Thoracic aorta (tissue), 2 donors: Measurements from ENCODE around the gene KRTAP12-4. TPM values are rescaled to one million over a fixed set of nuclear protein-coding genes. Genes with fewer than 3 reads are reported as not detected.

Experiments used
- ATAC-seq: fragments of 150-250 bp; one replicate; pipeline ENCODE4 v1.8.0; 2017; ENCODE audit warnings: low read depth; ENCODE audit not compliant: insufficient number of reproducible peaks, low FRiP score
- DNase-seq: peaks from one replicate; pipeline ENCODE4 v3.0.0-alpha.2; 2020; ENCODE audit warnings: low spot score
- H3K27ac ChIP-seq, 2 donors: fragments of 200-600 bp; sonication (generic); 1 replicate in 1 of 2; 2 replicates in 1 of 2; pipeline ENCODE4 v1.5.1; 2016; ENCODE audit warnings: mild to moderate bottlenecking in 2 of 2, moderate library complexity in 2 of 2
- H3K27me3 ChIP-seq: fragments of 200-600 bp; sonication (generic); replicated peaks from 2 replicates; pipeline ENCODE4 v1.6.0; 2016; ENCODE audit warnings: mild to moderate bottlenecking; ENCODE audit not compliant: insufficient read depth
- H3K36me3 ChIP-seq: fragments of 200-600 bp; sonication (generic); one replicate; pipeline ENCODE4 v1.5.1; 2016
- H3K4me1 ChIP-seq, 2 donors: fragments of 200-600 bp; sonication (generic); 1 replicate in 1 of 2; 2 replicates in 1 of 2; pipeline versions ENCODE4 v1.5.1 to v1.6.0; 2016; ENCODE audit warnings: low read depth in 2 of 2, mild to moderate bottlenecking in 1 of 2; ENCODE audit not compliant: control insufficient read depth in 1 of 2
- H3K4me3 ChIP-seq: fragments of 200-600 bp; sonication (generic); 2 replicates; pipeline ENCODE4 v1.5.1; 2016; ENCODE audit warnings: mild to moderate bottlenecking
- H3K9me3 ChIP-seq: fragments of 200-600 bp; sonication (generic); 2 replicates; pipeline ENCODE4 v1.5.1; 2016
- CTCF ChIP-seq: fragments of 200-600 bp; sonication (generic); IDR thresholded peaks from one replicate; pipeline ENCODE4 v1.5.1; 2019; ENCODE audit warnings: antibody characterized with exemption
- total RNA-seq, 2 donors: library from RNA; depleted of rRNA; stranded (reverse); fragments of >200 nt; gene quantifications; one replicate each; pipeline versions ENCODE4 v1.1.0 to v1.2.3, GENCODE V29; 2016

KRTAP12-4 gene
- not detected for total RNA-seq

- TF ChIP-seq CTCF = no peak
- H3K27me3 ChIP-seq = no peaks in the 10 kb centered on the region
- H3K4me3 ChIP-seq = no peak within 1 kb of the TSS
- DNase-seq = no peak
- no peaks in the 10 kb centered on the region for H3K4me1 ChIP-seq
- H3K27ac ChIP-seq = no peak within 1 kb of the TSS
- H3K36me3 ChIP-seq = no peaks in the 10 kb centered on the region
- no peak for ATAC-seq
- H3K9me3 ChIP-seq = peaks cover 3% of the 10 kb centered on the region
These were observed at the start of gene KRTAP12-4 for GRCh38 chr21:44654576-44655175. Gene KRTAP12-4, minus strand, starts transcription at chr21:44654659. Its CDS starts 45 bp downstream, at chr21:44654614.

GRCh38 chr21:44703731-44704635 is 49.5 kb upstream of the KRTAP12-4 start:
- Histone ChIP-seq H3K4me1 (no peaks in the 10 kb centered on the region), H3K27me3 (peaks cover 10% of the 10 kb centered on the region), H3K9me3 (no peaks in the 10 kb centered on the region), H3K4me3 (no peak overlapping the region), H3K27ac (no peak overlapping the region), H3K36me3 (no peaks in the 10 kb centered on the region)
- ATAC-seq = no peak
- no peak for DNase-seq
- TF ChIP-seq CTCF = no peak

GRCh38 chr21:44702973-44703730 is 48.7 kb upstream of the KRTAP12-4 start:
- Histone ChIP-seq H3K9me3 (no peaks in the 10 kb centered on the region), H3K27me3 (peaks cover 10% of the 10 kb centered on the region), H3K4me1 (no peaks in the 10 kb centered on the region), H3K36me3 (no peaks in the 10 kb centered on the region), H3K4me3 (no peak overlapping the region), H3K27ac (no peak overlapping the region)
- TF ChIP-seq CTCF = no peak
- no peak for ATAC-seq
- no peak for DNase-seq

- Histone ChIP-seq H3K27me3 (peaks cover 10% of the 10 kb centered on the region), H3K9me3 (no peaks in the 10 kb centered on the region)
These were observed 47.9 kb upstream of the KRTAP12-4 start for GRCh38 chr21:44702111-44702972.

More at GRCh38 chr21:44702111-44702972, 47.9 kb upstream of the KRTAP12-4 start:
- Histone ChIP-seq H3K4me1 (no peaks in the 10 kb centered on the region), H3K4me3 (no peak overlapping the region), H3K36me3 (no peaks in the 10 kb centered on the region), H3K27ac (no peak overlapping the region)
- ATAC-seq (no peak), DNase-seq (no peak)
- no peak for TF ChIP-seq CTCF
